HepG2 (cell line): Measurements from ENCODE around the gene CPLANE2. TPM values are rescaled to one million over a fixed set of nuclear protein-coding genes. Genes with fewer than 3 reads are reported as not detected.
A peak's percentile ranks its signal among the peaks of the same experiment; 100 is the strongest.

Source experiments
- CEBPG ChIP-seq: IDR thresholded peaks from 2 replicates; pipeline ENCODE4 v1.6.1; 2016
- FLYWCH1 ChIP-seq: sonication (generic); formaldehyde crosslinking; IDR thresholded peaks from 2 replicates; pipeline ENCODE4 v1.8.1; 2023; ENCODE audit warnings: mild to moderate bottlenecking, missing genetic modification reagents
- HOXA5 ChIP-seq: sonication (generic); formaldehyde crosslinking; IDR thresholded peaks from 2 replicates; pipeline ENCODE4 v1.4.0; 2020; ENCODE audit warnings: missing genetic modification reagents
- JARID2 ChIP-seq: sonication (generic); formaldehyde crosslinking; IDR thresholded peaks from 2 replicates; pipeline ENCODE4 v1.8.1; 2023; ENCODE audit warnings: missing genetic modification reagents, inconsistent platforms; ENCODE audit not compliant: insufficient replicate concordance
- NR2F1 ChIP-seq, 2 experiments: fragments of 450-650 bp in 1 of 2; formaldehyde crosslinking in 1 of 2; IDR thresholded peaks; 2 replicates each; pipeline versions ENCODE4 v1.5.0 to v1.6.1; 2016 to 2020; ENCODE audit warnings: mild to moderate bottlenecking in 1 of 2, missing compliant biosample characterization in 1 of 2, missing genetic modification reagents in 1 of 2, moderate library complexity in 1 of 2
- RBFOX2 ChIP-seq: fragments of 200-400 bp; formaldehyde crosslinking; IDR thresholded peaks from 2 replicates; pipeline ENCODE4 v1.6.1; 2017; ENCODE audit warnings: low read depth, mild to moderate bottlenecking, low read length
- REL ChIP-seq: sonication (generic); formaldehyde crosslinking; conservative IDR thresholded peaks from 2 replicates; pipeline ENCODE4 v1.8.0; 2022; ENCODE audit warnings: mild to moderate bottlenecking, missing genetic modification reagents, moderate library complexity
- SALL1 ChIP-seq: sonication (generic); formaldehyde crosslinking; IDR thresholded peaks from 2 replicates; pipeline ENCODE4 v1.8.0; 2022; ENCODE audit warnings: mild to moderate bottlenecking, missing genetic modification reagents
- SP1 ChIP-seq, 2 experiments: fragments of 450-650 bp in 1 of 2; sonication (generic) in 1 of 2; formaldehyde crosslinking in 1 of 2; IDR thresholded peaks; 2 replicates each; pipeline versions ENCODE4 v1.4.0 to v1.6.1; 2016 to 2020; ENCODE audit warnings: missing genetic modification reagents in 1 of 2
- TBL1XR1 ChIP-seq: fragments of 150-350 bp; IDR thresholded peaks from 2 replicates; pipeline ENCODE4 v1.6.1; 2014; ENCODE audit warnings: borderline replicate concordance, low read length; ENCODE audit not compliant: partially characterized antibody
- TRIM24 ChIP-seq: sonication (generic); formaldehyde crosslinking; IDR thresholded peaks from 2 replicates; pipeline ENCODE4 v1.8.0; 2022; ENCODE audit warnings: mild to moderate bottlenecking, missing genetic modification reagents
- ZNF207 ChIP-seq: fragments of 450-650 bp; IDR thresholded peaks from 2 replicates; pipeline ENCODE4 v1.6.1; 2016; ENCODE audit warnings: antibody characterized with exemption, borderline replicate concordance
- ZNF30 ChIP-seq: sonication (generic); formaldehyde crosslinking; IDR thresholded peaks from 2 replicates; pipeline ENCODE4 v1.5.0; 2020; ENCODE audit warnings: mild to moderate bottlenecking, missing genetic modification reagents
- ZNF367 ChIP-seq: sonication (generic); formaldehyde crosslinking; IDR thresholded peaks from 2 replicates; pipeline ENCODE4 v1.4.0; 2020; ENCODE audit warnings: missing genetic modification reagents, borderline replicate concordance
- ZNF382 ChIP-seq: sonication (generic); formaldehyde crosslinking; IDR thresholded peaks from 2 replicates; pipeline ENCODE4 v1.5.0; 2020; ENCODE audit warnings: missing genetic modification reagents, mild to moderate bottlenecking, borderline replicate concordance
- ZNF543 ChIP-seq: sonication (generic); formaldehyde crosslinking; IDR thresholded peaks from 2 replicates; pipeline ENCODE4 v1.4.0; 2020; ENCODE audit warnings: mild to moderate bottlenecking, missing genetic modification reagents
- ZNF562 ChIP-seq: sonication (generic); formaldehyde crosslinking; IDR thresholded peaks from 2 replicates; pipeline ENCODE4 v1.8.0; 2022; ENCODE audit warnings: missing genetic modification reagents, borderline replicate concordance
- ZNF713 ChIP-seq: sonication (generic); formaldehyde crosslinking; IDR thresholded peaks from 2 replicates; pipeline ENCODE4 v1.4.0; 2020; ENCODE audit warnings: mild to moderate bottlenecking, missing genetic modification reagents
- ZSCAN29 ChIP-seq: sonication (generic); formaldehyde crosslinking; conservative IDR thresholded peaks from 2 replicates; pipeline ENCODE4 v1.4.0; 2020; ENCODE audit warnings: mild to moderate bottlenecking, missing genetic modification reagents
- polyA plus RNA-seq, 8 experiments: library from polyadenylated mRNA; depleted of rRNA in 3 of 8; stranded (reverse) in 7 of 8; unstranded in 1 of 8; fragments of >200 nt; fragmentation: Illumina TruSeq in 4 of 8; extraction: Trizol in 4 of 8; gene quantifications; 2 replicates each; pipeline versions ENCODE4 v1.2.1 to v1.2.3, GENCODE V29; 2011 to 2016; ENCODE audit warnings: low read depth in 4 of 8, missing spikeins in 1 of 8, mixed read lengths in 1 of 8; ENCODE audit not compliant: insufficient read depth in 1 of 8
- total RNA-seq, 5 experiments: library from RNA; depleted of rRNA; stranded (reverse); fragments of >200 nt; fragmentation: Illumina TruSeq; extraction: Trizol; gene quantifications; 2 replicates each; pipeline ENCODE4 v1.2.3, GENCODE V29; 2016; ENCODE audit warnings: low read depth in 1 of 5
- TF ChIP-seq, protein P1 (sequence below): sonication (generic); formaldehyde crosslinking; conservative IDR thresholded peaks from 2 replicates; pipeline ENCODE4 v1.8.0; 2022; ENCODE audit warnings: low read depth, missing genetic modification reagents
- TF ChIP-seq, protein P2 (sequence below): sonication (generic); formaldehyde crosslinking; IDR thresholded peaks from 2 replicates; pipeline ENCODE4 v1.4.0; 2020; ENCODE audit warnings: missing genetic modification reagents, mild to moderate bottlenecking, borderline replicate concordance
- TF ChIP-seq, protein P3 (sequence below): sonication (generic); formaldehyde crosslinking; IDR thresholded peaks from 2 replicates; pipeline ENCODE4 v1.4.0; 2020; ENCODE audit warnings: missing genetic modification reagents, borderline replicate concordance

Gene CPLANE2
- total and polyA plus RNA-seq, 2 of the 13 experiments (the other 11 are each of a cell fraction or from before 2014, with no cell fraction given), result 0.29 to 1.6 TPM

DNA sequence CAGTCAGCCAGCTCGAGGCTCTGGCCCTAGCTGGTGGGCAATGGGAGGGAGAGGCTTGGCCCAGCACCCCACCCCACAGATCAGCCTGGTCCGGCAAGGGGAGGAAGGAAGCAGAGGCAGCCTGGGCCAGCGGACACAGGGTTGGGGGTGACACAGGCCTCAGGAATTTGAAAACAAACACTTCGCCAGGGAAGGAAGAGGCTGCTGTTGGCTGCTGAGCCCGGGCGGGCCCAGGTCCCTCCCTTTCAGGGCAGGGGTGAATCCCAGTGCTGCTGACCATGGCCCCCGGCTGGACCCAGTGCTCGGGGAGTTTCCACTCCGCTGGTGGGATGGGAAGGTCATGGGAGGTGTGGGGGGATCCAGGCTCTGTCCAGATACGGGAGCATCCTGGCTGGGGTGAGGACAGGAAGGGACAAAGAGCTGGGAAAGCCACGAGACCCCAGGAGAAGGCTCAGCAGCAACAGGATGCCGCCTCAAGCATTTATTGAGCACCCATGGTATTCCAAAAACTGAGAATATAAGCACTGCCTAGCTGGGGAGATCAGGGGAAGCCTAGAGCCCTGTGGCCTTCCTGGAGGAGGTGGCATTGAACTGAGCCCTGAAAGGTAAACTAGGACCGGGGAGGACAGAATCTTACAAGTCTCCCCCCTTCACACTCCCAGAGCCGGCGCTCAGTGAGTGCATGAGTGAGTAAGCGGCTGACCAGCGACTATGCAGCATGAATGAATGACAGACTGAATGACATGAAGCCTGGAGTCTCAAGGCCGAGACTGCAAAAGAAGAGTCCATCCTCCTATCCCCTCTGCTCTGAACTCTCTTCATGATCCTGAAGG is 54.9 kb downstream of the CPLANE2 start (continued):
- no peak for TF ChIP-seq ZSCAN29 (CRISPR knock-in tag)
- no peak for TF ChIP-seq ZNF713 (CRISPR knock-in tag)
- no peak for TF ChIP-seq ZNF30 (CRISPR knock-in tag)
- TF ChIP-seq ZNF207, result no peak
- TF ChIP-seq ZNF543, result no peak
- TF ChIP-seq CEBPG (CRISPR knock-in tag), result no peak
- TF ChIP-seq TRIM24 (CRISPR knock-in tag), result no peak
- no peak for TF ChIP-seq SP1 (IDR thresholded peaks at IDR 0.05)
- no peak for TF ChIP-seq SP1 (CRISPR knock-in tag; IDR thresholded peaks at IDR 0.05)
- no peak for TF ChIP-seq JARID2 (CRISPR knock-in tag)
- no peak for TF ChIP-seq ZNF382 (CRISPR knock-in tag)
- TF ChIP-seq HOXA5 (CRISPR knock-in tag), result no peak
- TF ChIP-seq, protein P1, sequence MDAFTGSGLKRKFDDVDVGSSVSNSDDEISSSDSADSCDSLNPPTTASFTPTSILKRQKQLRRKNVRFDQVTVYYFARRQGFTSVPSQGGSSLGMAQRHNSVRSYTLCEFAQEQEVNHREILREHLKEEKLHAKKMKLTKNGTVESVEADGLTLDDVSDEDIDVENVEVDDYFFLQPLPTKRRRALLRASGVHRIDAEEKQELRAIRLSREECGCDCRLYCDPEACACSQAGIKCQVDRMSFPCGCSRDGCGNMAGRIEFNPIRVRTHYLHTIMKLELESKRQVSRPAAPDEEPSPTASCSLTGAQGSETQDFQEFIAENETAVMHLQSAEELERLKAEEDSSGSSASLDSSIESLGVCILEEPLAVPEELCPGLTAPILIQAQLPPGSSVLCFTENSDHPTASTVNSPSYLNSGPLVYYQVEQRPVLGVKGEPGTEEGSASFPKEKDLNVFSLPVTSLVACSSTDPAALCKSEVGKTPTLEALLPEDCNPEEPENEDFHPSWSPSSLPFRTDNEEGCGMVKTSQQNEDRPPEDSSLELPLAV, result no peak
- TF ChIP-seq ZNF367 (CRISPR knock-in tag), result no peak
- TF ChIP-seq SALL1, result peak; percentile 88
- TF ChIP-seq, protein P2, sequence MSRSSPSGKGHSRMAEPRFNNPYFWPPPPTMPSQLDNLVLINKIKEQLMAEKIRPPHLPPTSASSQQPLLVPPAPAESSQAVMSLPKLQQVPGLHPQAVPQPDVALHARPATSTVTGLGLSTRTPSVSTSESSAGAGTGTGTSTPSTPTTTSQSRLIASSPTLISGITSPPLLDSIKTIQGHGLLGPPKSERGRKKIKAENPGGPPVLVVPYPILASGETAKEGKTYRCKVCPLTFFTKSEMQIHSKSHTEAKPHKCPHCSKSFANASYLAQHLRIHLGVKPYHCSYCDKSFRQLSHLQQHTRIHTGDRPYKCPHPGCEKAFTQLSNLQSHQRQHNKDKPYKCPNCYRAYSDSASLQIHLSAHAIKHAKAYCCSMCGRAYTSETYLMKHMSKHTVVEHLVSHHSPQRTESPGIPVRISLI (CRISPR knock-in tag), result no peak
- no peak for TF ChIP-seq TBL1XR1
- no peak for TF ChIP-seq ZNF562
- no peak; a peak in 1 of 4 replicates for TF ChIP-seq NR2F1 (CRISPR knock-in tag; IDR thresholded peaks at IDR 0.05)
- TF ChIP-seq REL (CRISPR knock-in tag), result no peak
- TF ChIP-seq RBFOX2, result peak; percentile 72
- TF ChIP-seq, protein P3, sequence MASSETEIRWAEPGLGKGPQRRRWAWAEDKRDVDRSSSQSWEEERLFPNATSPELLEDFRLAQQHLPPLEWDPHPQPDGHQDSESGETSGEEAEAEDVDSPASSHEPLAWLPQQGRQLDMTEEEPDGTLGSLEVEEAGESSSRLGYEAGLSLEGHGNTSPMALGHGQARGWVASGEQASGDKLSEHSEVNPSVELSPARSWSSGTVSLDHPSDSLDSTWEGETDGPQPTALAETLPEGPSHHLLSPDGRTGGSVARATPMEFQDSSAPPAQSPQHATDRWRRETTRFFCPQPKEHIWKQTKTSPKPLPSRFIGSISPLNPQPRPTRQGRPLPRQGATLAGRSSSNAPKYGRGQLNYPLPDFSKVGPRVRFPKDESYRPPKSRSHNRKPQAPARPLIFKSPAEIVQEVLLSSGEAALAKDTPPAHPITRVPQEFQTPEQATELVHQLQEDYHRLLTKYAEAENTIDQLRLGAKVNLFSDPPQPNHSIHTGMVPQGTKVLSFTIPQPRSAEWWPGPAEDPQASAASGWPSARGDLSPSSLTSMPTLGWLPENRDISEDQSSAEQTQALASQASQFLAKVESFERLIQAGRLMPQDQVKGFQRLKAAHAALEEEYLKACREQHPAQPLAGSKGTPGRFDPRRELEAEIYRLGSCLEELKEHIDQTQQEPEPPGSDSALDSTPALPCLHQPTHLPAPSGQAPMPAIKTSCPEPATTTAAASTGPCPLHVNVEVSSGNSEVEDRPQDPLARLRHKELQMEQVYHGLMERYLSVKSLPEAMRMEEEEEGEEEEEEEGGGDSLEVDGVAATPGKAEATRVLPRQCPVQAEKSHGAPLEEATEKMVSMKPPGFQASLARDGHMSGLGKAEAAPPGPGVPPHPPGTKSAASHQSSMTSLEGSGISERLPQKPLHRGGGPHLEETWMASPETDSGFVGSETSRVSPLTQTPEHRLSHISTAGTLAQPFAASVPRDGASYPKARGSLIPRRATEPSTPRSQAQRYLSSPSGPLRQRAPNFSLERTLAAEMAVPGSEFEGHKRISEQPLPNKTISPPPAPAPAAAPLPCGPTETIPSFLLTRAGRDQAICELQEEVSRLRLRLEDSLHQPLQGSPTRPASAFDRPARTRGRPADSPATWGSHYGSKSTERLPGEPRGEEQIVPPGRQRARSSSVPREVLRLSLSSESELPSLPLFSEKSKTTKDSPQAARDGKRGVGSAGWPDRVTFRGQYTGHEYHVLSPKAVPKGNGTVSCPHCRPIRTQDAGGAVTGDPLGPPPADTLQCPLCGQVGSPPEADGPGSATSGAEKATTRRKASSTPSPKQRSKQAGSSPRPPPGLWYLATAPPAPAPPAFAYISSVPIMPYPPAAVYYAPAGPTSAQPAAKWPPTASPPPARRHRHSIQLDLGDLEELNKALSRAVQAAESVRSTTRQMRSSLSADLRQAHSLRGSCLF, result no peak
- TF ChIP-seq FLYWCH1 (CRISPR knock-in tag), result no peak
